ENCODE measurements around the gene UBL4A.

UBL4A gene

GRCh38 chrX:154436983-154437752 lies 49.2 kb downstream of the UBL4A start, which contains the start of gene GDI1:
GDI1 (plus strand) TSS chrX:154437154; CDS start chrX:154437255, 101 bp downstream.
- peak; percentile 32 for DNase-seq

GRCh38 chrX:154436374-154436982 lies 49.9 kb downstream of the UBL4A start:
- peak; percentile 42 for DNase-seq

- DNase-seq, result no peak
These were observed 51.2 kb downstream of the UBL4A start for GRCh38 chrX:154435171-154435733.

GRCh38 chrX:154434394-154435168 lies 51.8 kb downstream of the UBL4A start:
- no peak for DNase-seq
